Neural cell (in vitro differentiated cells): ENCODE measurements around the gene LGR4.

ENCODE experiments used
- EZH2 ChIP-seq: fragments of 200-600, 300-800 bp; shearing (Covaris generic), sonication (generic); IDR thresholded peaks from 2 replicates; pipeline ENCODE4 v1.6.1; 2014; ENCODE audit warnings: antibody characterized with exemption, low read length, borderline replicate concordance, mild to moderate bottlenecking; ENCODE audit not compliant: insufficient read depth, poor library complexity, severe bottlenecking
- MXI1 ChIP-seq: fragments of 450-650 bp; conservative IDR thresholded peaks from 2 replicates; pipeline ENCODE4 v1.6.1; 2014; ENCODE audit warnings: antibody characterized with exemption, mild to moderate bottlenecking; ENCODE audit not compliant: poor library complexity, severe bottlenecking
- POLR2AphosphoS5 ChIP-seq: IDR thresholded peaks from 2 replicates; pipeline ENCODE4 v1.6.1; 2012
- REST ChIP-seq: IDR thresholded peaks from 2 replicates; pipeline ENCODE4 v1.6.1; 2012; ENCODE audit warnings: borderline replicate concordance
- TAF1 ChIP-seq: IDR thresholded peaks from 2 replicates; pipeline ENCODE4 v1.6.1; 2012; ENCODE audit warnings: low read depth
- TF ChIP-seq, protein P1 (sequence below): fragments of 450-650 bp; IDR thresholded peaks from 2 replicates; pipeline ENCODE4 v1.5.1; 2014; ENCODE audit warnings: antibody characterized with exemption, mild to moderate bottlenecking, moderate library complexity; ENCODE audit not compliant: poor library complexity, severe bottlenecking

- TF ChIP-seq, protein P1, sequence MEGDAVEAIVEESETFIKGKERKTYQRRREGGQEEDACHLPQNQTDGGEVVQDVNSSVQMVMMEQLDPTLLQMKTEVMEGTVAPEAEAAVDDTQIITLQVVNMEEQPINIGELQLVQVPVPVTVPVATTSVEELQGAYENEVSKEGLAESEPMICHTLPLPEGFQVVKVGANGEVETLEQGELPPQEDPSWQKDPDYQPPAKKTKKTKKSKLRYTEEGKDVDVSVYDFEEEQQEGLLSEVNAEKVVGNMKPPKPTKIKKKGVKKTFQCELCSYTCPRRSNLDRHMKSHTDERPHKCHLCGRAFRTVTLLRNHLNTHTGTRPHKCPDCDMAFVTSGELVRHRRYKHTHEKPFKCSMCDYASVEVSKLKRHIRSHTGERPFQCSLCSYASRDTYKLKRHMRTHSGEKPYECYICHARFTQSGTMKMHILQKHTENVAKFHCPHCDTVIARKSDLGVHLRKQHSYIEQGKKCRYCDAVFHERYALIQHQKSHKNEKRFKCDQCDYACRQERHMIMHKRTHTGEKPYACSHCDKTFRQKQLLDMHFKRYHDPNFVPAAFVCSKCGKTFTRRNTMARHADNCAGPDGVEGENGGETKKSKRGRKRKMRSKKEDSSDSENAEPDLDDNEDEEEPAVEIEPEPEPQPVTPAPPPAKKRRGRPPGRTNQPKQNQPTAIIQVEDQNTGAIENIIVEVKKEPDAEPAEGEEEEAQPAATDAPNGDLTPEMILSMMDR: no peak
- TF ChIP-seq EZH2 (no peak), MXI1 (no peak), TAF1 (no peak), REST (no peak), POLR2AphosphoS5 (no peak)
Observed at GRCh38 chr11:27379449-27379848, 93.1 kb downstream of the LGR4 start.
